Esophagus muscularis mucosa (tissue), 4 donors: ENCODE measurements around the gene PKDREJ. TPM values are rescaled to one million over a fixed set of nuclear protein-coding genes. Genes with fewer than 3 reads are reported as not detected.

Experiments
- DNase-seq: peaks from one replicate; pipeline ENCODE4 v3.0.0-alpha.2; 2017; ENCODE audit errors: extremely low spot score
- H3K27ac ChIP-seq, 4 donors: fragments of 200-600 bp; sonication (generic); replicated peaks in 1 of 4; 1 replicate in 3 of 4; 2 replicates in 1 of 4; pipeline ENCODE4 v1.5.1; 2016 to 2019; ENCODE audit warnings: mild to moderate bottlenecking in 1 of 4
- H3K27me3 ChIP-seq, 4 donors: fragments of 200-600 bp; sonication (generic); one replicate each; pipeline versions ENCODE4 v1.5.1 to v1.6.0; 2016 to 2019
- H3K36me3 ChIP-seq, 4 donors: fragments of 200-600 bp; sonication (generic); one replicate each; pipeline ENCODE4 v1.5.1; 2016 to 2019
- H3K4me1 ChIP-seq, 4 donors: fragments of 200-600 bp; sonication (generic); one replicate each; pipeline ENCODE4 v1.5.1; 2016 to 2019
- H3K4me3 ChIP-seq, 4 donors: fragments of 200-600 bp; sonication (generic); 1 replicate in 2 of 4; 2 replicates in 2 of 4; pipeline ENCODE4 v1.5.1; 2016 to 2019; ENCODE audit warnings: mild to moderate bottlenecking in 4 of 4, moderate library complexity in 1 of 4
- H3K9me3 ChIP-seq, 4 donors: fragments of 200-600 bp; sonication (generic); 1 replicate in 3 of 4; 2 replicates in 1 of 4; pipeline ENCODE4 v1.5.1; 2016 to 2019
- CTCF ChIP-seq, 3 experiments: fragments of 200-600 bp in 2 of 3; fragments of 450-650 bp in 1 of 3; sonication (generic) in 2 of 3; IDR thresholded peaks; one replicate each; pipeline ENCODE4 v1.5.1; 2017 to 2019; ENCODE audit warnings: antibody characterized with exemption in 3 of 3, mild to moderate bottlenecking in 2 of 3, moderate library complexity in 1 of 3
- EP300 ChIP-seq: sonication (generic); formaldehyde crosslinking; IDR thresholded peaks from one replicate; pipeline ENCODE4 v1.6.1; 2017; ENCODE audit warnings: antibody characterized with exemption
- POLR2A ChIP-seq: fragments of 450-650 bp; IDR thresholded peaks from one replicate; pipeline ENCODE4 v1.6.1; 2017; ENCODE audit warnings: antibody characterized with exemption, moderate library complexity, mild to moderate bottlenecking, low read depth
- POLR2AphosphoS5 ChIP-seq, 2 donors: sonication (generic); formaldehyde crosslinking; IDR thresholded peaks; one replicate each; pipeline ENCODE4 v1.6.1; 2017; ENCODE audit warnings: antibody characterized with exemption in 2 of 2
- WGBS: methylation state at CpG from one replicate; pipeline ENCODE4 v1.1.5; 2018; 5-methylcytosine and 5-hydroxymethylcytosine counted together
- intact Hi-C: fragments of 100-400 bp; cut with DNase I; formaldehyde crosslinking; loops from one replicate; pipeline ENCODE4 v1.15.1; 2023
- total RNA-seq, 4 donors: library from RNA; depleted of rRNA; stranded (reverse); fragments of >200 nt; gene quantifications; one replicate each; pipeline versions ENCODE4 v1.1.0 to v1.2.1, GENCODE V29; 2016

The PKDREJ gene
- total RNA-seq, 4 donors from 2014 or later = under 0.01 to 0.23 (median under 0.01) TPM; not detected in 1

GRCh38 chr22:46281866-46282678 lies 18.9 kb upstream of the PKDREJ start:
- Histone ChIP-seq H3K4me1 (peaks cover 0 to 14% (median 0%) of the 10 kb centered on the region in 4 donors), H3K9me3 (no peaks in the 10 kb centered on the region), H3K36me3 (peaks cover 81 to 100% (median 99%) of the 10 kb centered on the region in 4 donors), H3K27ac (no peak overlapping the region), H3K27me3 (no peaks in the 10 kb centered on the region), H3K4me3 (no peak overlapping the region)
- TF ChIP-seq CTCF (IDR thresholded peaks at IDR 0.05) (no peak), POLR2AphosphoS5 (IDR thresholded peaks at IDR 0.05) (no peak), EP300 (no peak), POLR2A (no peak)
- DNase-seq = no peak
- intact Hi-C loops = no loop called here
- WGBS = 97% methylated on average over 11 of the region's 13 CpGs

GRCh38 chr22:46280999-46281623 lies 18.0 kb upstream of the PKDREJ start:
- 72% methylated on average over 15 of the region's 19 CpGs for WGBS
- no peak for TF ChIP-seq POLR2A
- TF ChIP-seq POLR2AphosphoS5 (IDR thresholded peaks at IDR 0.05) = no peak
- TF ChIP-seq EP300 = no peak
- TF ChIP-seq CTCF (IDR thresholded peaks at IDR 0.05) = no peak
- Histone ChIP-seq H3K27me3 (no peaks in the 10 kb centered on the region), H3K9me3 (no peaks in the 10 kb centered on the region), H3K4me3 (no peak overlapping the region), H3K4me1 (peaks cover 0 to 14% (median 0%) of the 10 kb centered on the region in 4 donors), H3K27ac (no peak overlapping the region), H3K36me3 (peaks cover 85 to 100% (median 96%) of the 10 kb centered on the region in 4 donors)
- intact Hi-C loops = no loop called here
- no peak for DNase-seq

- no peak for TF ChIP-seq POLR2AphosphoS5 (IDR thresholded peaks at IDR 0.05)
- Histone ChIP-seq H3K36me3 (peaks cover 83 to 100% (median 96%) of the 10 kb centered on the region in 4 donors), H3K4me3 (no peak overlapping the region), H3K9me3 (no peaks in the 10 kb centered on the region), H3K4me1 (peaks cover 0 to 14% (median 0%) of the 10 kb centered on the region in 4 donors), H3K27ac (no peak overlapping the region), H3K27me3 (no peaks in the 10 kb centered on the region)
- intact Hi-C loops = no loop called here
- 100% methylated on average over 2 of the region's 12 CpGs for whole genome bisulfite sequencing
- DNase-seq = no peak
These were observed 17.1 kb upstream of the PKDREJ start for GRCh38 chr22:46280063-46280817.

- Histone ChIP-seq H3K9me3 (no peaks in the 10 kb centered on the region), H3K4me3 (no peak overlapping the region), H3K27ac (no peak overlapping the region), H3K4me1 (peaks cover 0 to 14% (median 0%) of the 10 kb centered on the region in 4 donors), H3K36me3 (peaks cover 83 to 100% (median 96%) of the 10 kb centered on the region in 4 donors), H3K27me3 (no peaks in the 10 kb centered on the region)
- no peak for TF ChIP-seq POLR2A
- no peak for TF ChIP-seq CTCF (IDR thresholded peaks at IDR 0.05)
- TF ChIP-seq EP300 = no peak
- TF ChIP-seq POLR2AphosphoS5 (IDR thresholded peaks at IDR 0.05) = no peak
- DNase-seq = no peak
- WGBS = 92% methylated on average over 19 of the region's 22 CpGs
- intact Hi-C loops = no loop called here
These were observed 15.8 kb upstream of the PKDREJ start for GRCh38 chr22:46278656-46279645.
